Measurements from ENCODE around the gene ACR. TPM values are rescaled to one million over a fixed set of nuclear protein-coding genes. Genes with fewer than 3 reads are reported as not detected.
"Not testable (repeated sequence)": the region's sequence is repeated elsewhere in the genome, so short reads cannot be mapped to it uniquely, and the experiment has no call there.

Gene ACR
- total and polyA plus RNA-seq, 2 of the 8 experiments (the other 6 are each of a cell fraction or from before 2014, with no cell fraction given): 0.56 TPM; not detected in 1

DNA sequence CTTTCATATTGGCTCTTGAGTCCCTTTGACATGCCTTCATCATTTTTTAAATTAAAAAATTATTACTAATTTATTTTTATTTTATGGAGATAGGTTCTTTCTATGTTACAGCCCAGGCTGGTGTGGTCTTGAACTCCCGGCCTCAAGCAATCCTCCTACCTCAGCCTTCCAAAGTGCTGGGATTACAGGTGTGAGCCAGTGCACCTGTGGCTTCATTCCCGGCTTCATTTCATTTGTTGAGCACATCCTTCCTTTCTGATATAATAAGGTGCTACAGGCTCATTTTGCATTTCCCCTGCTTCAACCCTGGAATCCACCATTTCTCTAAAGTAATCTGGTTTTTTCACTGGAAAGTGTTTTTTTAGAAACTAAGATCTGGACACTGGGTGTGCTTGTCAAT, 23.8 kb downstream of the ACR start:
- H3K27me3 ChIP-seq (replicated peaks in 1 of 4; ENCODE audit: control insufficient read depth in 3 of 4, extremely low read depth in 1 of 4, insufficient read depth in 3 of 4, low read length in 3 of 4): peaks cover 5 to 24% (median 19%) of the 10 kb centered on the region in 4 experiments
- H3K18ac ChIP-seq (ENCODE audit: extremely low read depth, low read length); H3K9me3 ChIP-seq (ENCODE audit: insufficient read depth in 2 of 2, low read depth in 1 of 2, low read length in 1 of 2); H3K4ac ChIP-seq (replicated peaks; ENCODE audit: insufficient read length, low read depth, low read length); H3K4me3 ChIP-seq (ENCODE audit: extremely low read depth in 1 of 4, insufficient read depth in 2 of 4, low read depth in 3 of 4, low read length in 4 of 4); DNase-seq (ENCODE audit: low read depth in 1 of 2, low spot score in 2 of 2); H3K23me2 ChIP-seq (ENCODE audit: low read depth, low read length); H3K27ac ChIP-seq (ENCODE audit: low read depth, low read length); H3K79me2 ChIP-seq (ENCODE audit: control insufficient read depth in 1 of 2, insufficient read depth in 2 of 2, low read length in 2 of 2); FAIRE-seq; H3K14ac ChIP-seq (ENCODE audit: insufficient read length); H2BK15ac ChIP-seq (ENCODE audit: low read length); H3K36me3 ChIP-seq (ENCODE audit: control insufficient read depth in 2 of 4, insufficient read depth in 4 of 4, low read length in 3 of 4); CTCF ChIA-PET (ENCODE audit: partially characterized antibody); H2BK12ac ChIP-seq (ENCODE audit: low read depth, low read length); H4K8ac ChIP-seq (ENCODE audit: extremely low read depth, insufficient read depth, low read length); H4K5ac ChIP-seq (ENCODE audit: insufficient read length, low read depth, low read length); H4K91ac ChIP-seq (replicated peaks; ENCODE audit: insufficient read length, low read length); H2BK5ac ChIP-seq (ENCODE audit: low read depth, low read length); H2AK5ac ChIP-seq (ENCODE audit: low read depth, low read length); H4K20me1 ChIP-seq (replicated peaks in 1 of 2; ENCODE audit: control insufficient read depth in 1 of 2, insufficient read depth in 2 of 2, low read length in 2 of 2); H2AFZ ChIP-seq (ENCODE audit: low read length); POLR2A ChIA-PET (ENCODE audit: partially characterized antibody); H2BK20ac ChIP-seq (ENCODE audit: low read length); H3K4me1 ChIP-seq (replicated peaks in 1 of 4; ENCODE audit: control insufficient read depth in 3 of 4, insufficient read depth in 4 of 4, low read length in 3 of 4); H2BK120ac ChIP-seq (replicated peaks; ENCODE audit: low read depth, low read length); H3K79me1 ChIP-seq (ENCODE audit: low read depth, low read length); H3K56ac ChIP-seq (replicated peaks; ENCODE audit: insufficient read length, low read depth, low read length); H3K9ac ChIP-seq (replicated peaks in 1 of 4; ENCODE audit: extremely low read depth in 1 of 4, low read depth in 3 of 4, low read length in 3 of 4); H3K23ac ChIP-seq (ENCODE audit: insufficient read length); H3K4me2 ChIP-seq (ENCODE audit: insufficient read depth in 1 of 2, low read depth in 2 of 2, low read length in 2 of 2): not testable (repeated sequence)
- WGBS, 2 experiments (ENCODE audit: extremely low coverage in 1 of 2, insufficient coverage in 1 of 2, insufficient read length in 1 of 2, insufficient replicate concordance in 2 of 2, low coverage in 1 of 2, low lambda C conversion rate in 2 of 2, missing lambda C conversion rate in 1 of 2): 80% methylated on average over 2 of the region's 2 CpGs; no CpG with 5 or more reads in 1 of the 2 experiments

GRCh38 chr22:50764288-50764687, 26.3 kb downstream of the ACR start:
- H3K14ac ChIP-seq (ENCODE audit: insufficient read length); H2BK12ac ChIP-seq (ENCODE audit: low read depth, low read length); H3K23ac ChIP-seq (ENCODE audit: insufficient read length); H4K91ac ChIP-seq (replicated peaks; ENCODE audit: insufficient read length, low read length); H3K18ac ChIP-seq (ENCODE audit: extremely low read depth, low read length); DNase-seq (ENCODE audit: low read depth in 1 of 2, low spot score in 2 of 2); H3K79me1 ChIP-seq (ENCODE audit: low read depth, low read length); H2BK5ac ChIP-seq (ENCODE audit: low read depth, low read length); H3K23me2 ChIP-seq (ENCODE audit: low read depth, low read length); H2AFZ ChIP-seq (ENCODE audit: low read length); H3K56ac ChIP-seq (replicated peaks; ENCODE audit: insufficient read length, low read depth, low read length); H3K9ac ChIP-seq (replicated peaks in 1 of 4; ENCODE audit: extremely low read depth in 1 of 4, low read depth in 3 of 4, low read length in 3 of 4); FAIRE-seq; H2AK5ac ChIP-seq (ENCODE audit: low read depth, low read length); H3K79me2 ChIP-seq (ENCODE audit: control insufficient read depth in 1 of 2, insufficient read depth in 2 of 2, low read length in 2 of 2); H3K4me3 ChIP-seq (ENCODE audit: extremely low read depth in 1 of 4, insufficient read depth in 2 of 4, low read depth in 3 of 4, low read length in 4 of 4); H2BK15ac ChIP-seq (ENCODE audit: low read length); H3K27ac ChIP-seq (ENCODE audit: low read depth, low read length); H3K27me3 ChIP-seq (replicated peaks in 1 of 4; ENCODE audit: control insufficient read depth in 3 of 4, extremely low read depth in 1 of 4, insufficient read depth in 3 of 4, low read length in 3 of 4); H3K4ac ChIP-seq (replicated peaks; ENCODE audit: insufficient read length, low read depth, low read length); H4K20me1 ChIP-seq (replicated peaks in 1 of 2; ENCODE audit: control insufficient read depth in 1 of 2, insufficient read depth in 2 of 2, low read length in 2 of 2); H3K4me1 ChIP-seq (replicated peaks in 1 of 4; ENCODE audit: control insufficient read depth in 3 of 4, insufficient read depth in 4 of 4, low read length in 3 of 4); H3K36me3 ChIP-seq (ENCODE audit: control insufficient read depth in 2 of 4, insufficient read depth in 4 of 4, low read length in 3 of 4); H2BK120ac ChIP-seq (replicated peaks; ENCODE audit: low read depth, low read length); H3K4me2 ChIP-seq (ENCODE audit: insufficient read depth in 1 of 2, low read depth in 2 of 2, low read length in 2 of 2); POLR2A ChIA-PET (ENCODE audit: partially characterized antibody); H3K9me3 ChIP-seq (ENCODE audit: insufficient read depth in 2 of 2, low read depth in 1 of 2, low read length in 1 of 2); H4K8ac ChIP-seq (ENCODE audit: extremely low read depth, insufficient read depth, low read length); H2BK20ac ChIP-seq (ENCODE audit: low read length); H4K5ac ChIP-seq (ENCODE audit: insufficient read length, low read depth, low read length): not testable (repeated sequence)
- 66% methylated on average over 3 of the region's 3 CpGs; no CpG with 5 or more reads in 1 of the 2 experiments for WGBS, 2 experiments (ENCODE audit: extremely low coverage in 1 of 2, insufficient coverage in 1 of 2, insufficient read length in 1 of 2, insufficient replicate concordance in 2 of 2, low coverage in 1 of 2, low lambda C conversion rate in 2 of 2, missing lambda C conversion rate in 1 of 2)
- CTCF ChIA-PET (ENCODE audit: partially characterized antibody): interaction anchor here (0.6 kb wide), 1 partner anchor 131 kb away, joined by 3 read pairs; no protein-coding TSS in a partner anchor

All from H1 (cell line).